Measurements from ENCODE around the gene OR2T8. TPM values are rescaled to one million over a fixed set of nuclear protein-coding genes. Genes with fewer than 3 reads are reported as not detected.

OR2T8 gene, protein sequence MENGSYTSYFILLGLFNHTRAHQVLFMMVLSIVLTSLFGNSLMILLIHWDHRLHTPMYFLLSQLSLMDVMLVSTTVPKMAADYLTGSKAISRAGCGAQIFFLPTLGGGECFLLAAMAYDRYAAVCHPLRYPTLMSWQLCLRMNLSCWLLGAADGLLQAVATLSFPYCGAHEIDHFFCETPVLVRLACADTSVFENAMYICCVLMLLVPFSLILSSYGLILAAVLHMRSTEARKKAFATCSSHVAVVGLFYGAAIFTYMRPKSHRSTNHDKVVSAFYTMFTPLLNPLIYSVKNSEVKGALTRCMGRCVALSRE
- total RNA-seq = not detected in 2 replicates

DNA sequence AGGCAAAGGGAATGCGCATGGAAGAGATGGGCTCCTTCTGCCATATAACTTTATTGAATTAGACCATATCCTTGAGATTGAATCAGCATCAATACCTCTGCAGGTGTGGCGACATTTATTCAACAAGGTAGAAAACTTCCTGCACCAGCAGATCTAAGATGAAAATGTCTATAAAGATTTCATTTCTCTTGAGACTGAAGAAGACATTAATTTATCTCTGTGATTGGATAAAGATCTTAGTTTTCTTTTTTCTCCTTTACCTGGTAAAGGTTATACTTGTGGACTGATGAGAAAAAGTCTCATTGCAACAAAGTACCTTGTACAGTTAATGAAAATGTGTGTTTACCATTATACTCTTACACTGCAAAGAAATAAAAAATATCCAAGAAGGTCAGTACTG is at the start of gene OR2T8:
Gene OR2T8 (plus strand): TSS at position 301 of the 400 bp plus-strand sequence. CDS start 766 bp downstream, outside the sequence.

DNA sequence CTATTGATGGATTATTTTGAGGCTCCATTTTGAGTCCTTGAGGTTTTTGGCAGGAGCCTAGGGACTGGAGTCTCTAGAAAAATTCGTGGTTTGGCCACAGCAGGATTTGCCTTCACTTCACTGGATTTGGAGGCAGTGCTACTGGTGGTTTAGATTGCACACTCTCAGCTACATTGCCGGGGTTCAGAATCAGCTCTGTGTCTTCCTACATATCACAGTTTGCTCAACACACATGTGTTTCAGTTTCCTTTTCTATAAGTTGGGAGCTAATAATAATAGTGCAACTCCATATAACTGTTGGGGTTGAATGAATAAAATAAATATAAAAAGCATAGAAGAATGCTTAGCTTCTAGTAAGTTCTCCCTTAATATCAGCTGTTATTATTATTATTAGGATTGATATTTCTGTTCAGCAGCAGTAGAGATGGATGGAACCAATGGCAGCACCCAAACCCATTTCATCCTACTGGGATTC is 24.9 kb upstream of the OR2T8 start, which contains the start of gene OR2W3:
Gene OR2W3 (plus strand): TSS at position 425 of the 475 bp plus-strand sequence. CDS start 0 bp downstream, at position 425.

DNA sequence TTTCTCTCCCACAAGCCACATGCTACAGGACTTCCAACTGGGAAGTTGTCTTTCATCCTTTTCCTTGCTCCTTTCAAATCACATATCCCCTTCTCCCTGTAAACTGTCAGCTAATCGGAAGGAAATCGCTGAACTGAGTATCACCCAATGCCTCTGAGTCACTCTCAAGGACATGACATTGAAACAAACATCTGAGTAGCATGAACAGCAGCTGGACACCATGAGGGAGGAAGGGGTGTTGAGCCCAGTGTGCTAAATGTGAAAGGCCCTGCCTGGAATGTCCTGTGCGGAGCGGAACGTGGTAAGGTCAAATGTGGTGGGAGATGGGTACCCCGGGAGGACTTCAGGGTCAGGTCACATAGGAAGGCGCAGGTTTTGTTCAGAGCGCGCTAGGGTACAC is 4.8 kb downstream of the OR2T8 start, which contains the start of gene OR2AJ1:
Gene OR2AJ1 (plus strand): TSS at position 22 of the 400 bp plus-strand sequence. CDS start 8,880 bp downstream, outside the sequence.

DNA sequence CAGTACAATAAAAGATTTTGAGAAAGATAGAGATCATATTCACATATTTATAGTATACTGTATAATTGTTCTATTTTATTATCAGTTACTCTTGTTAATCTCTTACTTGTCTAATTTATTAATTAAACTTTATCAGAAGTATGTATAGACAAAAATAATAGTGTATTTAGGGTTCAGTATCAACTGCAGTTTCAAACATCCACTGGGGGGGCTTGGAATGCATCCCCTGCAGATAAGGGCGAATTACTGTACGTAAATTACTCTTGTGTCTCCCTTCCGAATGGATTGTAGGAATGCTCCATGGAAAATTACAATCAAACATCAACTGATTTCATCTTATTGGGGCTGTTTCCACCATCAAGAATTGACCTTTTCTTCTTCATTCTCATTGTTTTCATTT is 28.5 kb downstream of the OR2T8 start, which contains the start of gene OR2L8:
Gene OR2L8 (plus strand): TSS at position 301 of the 400 bp plus-strand sequence. CDS start 0 bp downstream, at position 301.

DNA sequence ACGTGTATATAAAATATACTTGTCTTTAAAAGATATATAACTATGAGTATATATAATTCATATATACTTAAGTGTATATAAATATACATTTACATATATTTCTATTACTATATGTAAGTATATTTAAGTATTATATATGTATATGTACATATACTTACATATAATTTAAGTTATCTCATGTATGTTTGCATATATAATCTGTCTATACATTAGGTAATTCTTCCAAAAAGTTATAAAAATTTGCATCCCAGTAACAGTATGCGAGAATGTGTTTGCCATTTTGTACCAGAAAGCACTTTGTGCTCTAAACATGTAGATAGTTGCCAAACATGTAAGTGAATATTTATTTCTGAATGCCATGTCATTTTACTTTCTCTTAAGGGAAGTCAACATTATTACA is 44.9 kb downstream of the OR2T8 start, which contains the start of gene OR2AK2:
Gene OR2AK2 (plus strand): TSS at position 301 of the 400 bp plus-strand sequence. CDS start 144 bp downstream, outside the sequence.

Other genes with a start within 250 kb of the OR2T8 start
- gene OR13G1, start 240.5 kb upstream of the OR2T8 start, total RNA-seq = not detected in 2 replicates
- gene OR6F1, start 203.6 kb upstream of the OR2T8 start, total RNA-seq = not detected in 2 replicates
- gene OR14K1, start 181.6 kb upstream of the OR2T8 start, total RNA-seq = not detected in 2 replicates
- not detected in 2 replicates for gene OR14A2, start 172.1 kb upstream of the OR2T8 start, total RNA-seq
- not detected in 2 replicates for gene OR1C1, start 159.7 kb upstream of the OR2T8 start, total RNA-seq
- not detected in 2 replicates for gene OR14A16, start 96.1 kb upstream of the OR2T8 start, total RNA-seq
- gene OR11L1, start 78.4 kb upstream of the OR2T8 start, total RNA-seq = not detected in 2 replicates
- gene TRIM58, start 63.1 kb upstream of the OR2T8 start, total RNA-seq = 4.1 and 4.4 TPM in 2 replicates
- 1.1 and 4.2 TPM in 2 replicates for gene OR2W3, start 24.7 kb upstream of the OR2T8 start, total RNA-seq
- gene OR2AJ1, start 4.6 kb downstream of the OR2T8 start, total RNA-seq = 0.13 TPM in 1 of 2 replicates, not detected in the other
- not detected in 2 replicates for gene OR2L8, start 28.6 kb downstream of the OR2T8 start, total RNA-seq
- gene OR2AK2, start 45.0 kb downstream of the OR2T8 start, total RNA-seq = not detected in 2 replicates
- not detected in 2 replicates for gene OR2L5, start 93.4 kb downstream of the OR2T8 start, total RNA-seq
- gene OR2L2, start 109.8 kb downstream of the OR2T8 start, total RNA-seq = not detected in 2 replicates
- gene OR2L3, start 126.6 kb downstream of the OR2T8 start, total RNA-seq = not detected in 2 replicates
- not detected in 2 replicates for gene OR2L13, start 174.9 kb downstream of the OR2T8 start, total RNA-seq
- gene OR2M5, start 224.9 kb downstream of the OR2T8 start, total RNA-seq = not detected in 2 replicates